WTC11 (cell line): Measurements from ENCODE around the gene CHI3L1. TPM values are rescaled to one million over a fixed set of nuclear protein-coding genes. Genes with fewer than 3 reads are reported as not detected.

Source experiments
- ATAC-seq: fragments of 200-7000 bp; cut with Tn5 transposase; 2 replicates; pipeline ENCODE4 v1.10.0; 2021; ENCODE audit warnings: mild to moderate bottlenecking, moderate library complexity
- CTCF ChIA-PET: fragments of 300-600 bp; sonication (Branson Sonifier 250); formaldehyde crosslinking; loops from one replicate; lab custom pipeline; 2021; ENCODE audit warnings: antibody characterized with exemption; lab: Charles Lee
- POLR2A ChIA-PET: fragments of 350-600 bp; sonication (Branson Sonifier 250); formaldehyde crosslinking; loops from one replicate; lab custom pipeline; 2021; ENCODE audit warnings: antibody characterized with exemption; lab: Charles Lee
- DNase-seq: peaks from one replicate; pipeline ENCODE4 v3.0.0; 2021; ENCODE audit warnings: low spot score
- H3K27ac Mint-ChIP-seq: 2 replicates; pipeline ENCODE4 v1.8.0; 2021; ENCODE audit warnings: mixed read lengths
- H3K27me3 Mint-ChIP-seq: 2 replicates; pipeline ENCODE4 v1.8.0; 2021; ENCODE audit warnings: low read depth, mild to moderate bottlenecking, moderate library complexity, mixed read lengths
- H3K36me3 Mint-ChIP-seq: 2 replicates; pipeline ENCODE4 v1.8.0; 2021; ENCODE audit warnings: mixed read lengths
- H3K4me1 Mint-ChIP-seq: 2 replicates; pipeline ENCODE4 v1.8.0; 2022; ENCODE audit warnings: mixed read lengths
- H3K4me3 Mint-ChIP-seq: 2 replicates; pipeline ENCODE4 v1.8.0; 2021; ENCODE audit warnings: mild to moderate bottlenecking, moderate library complexity, mixed read lengths
- H3K9me3 Mint-ChIP-seq: 2 replicates; pipeline ENCODE4 v1.8.0; 2021; ENCODE audit warnings: mixed read lengths
- CREM ChIP-seq: sonication (generic); formaldehyde crosslinking; IDR thresholded peaks from 2 replicates; pipeline ENCODE4 v1.8.1; 2022; ENCODE audit warnings: mild to moderate bottlenecking, missing genetic modification reagents, moderate library complexity
- EMX1 ChIP-seq: fragments of 250-450 bp; sonication (Bioruptor Pico); IDR thresholded peaks from 2 replicates; pipeline ENCODE4 v1.8.0; 2021; ENCODE audit warnings: mild to moderate bottlenecking
- ETV6 ChIP-seq: sonication (generic); formaldehyde crosslinking; IDR thresholded peaks from 2 replicates; pipeline ENCODE4 v1.8.1; 2022; ENCODE audit warnings: mild to moderate bottlenecking, missing genetic modification reagents
- FOXJ3 ChIP-seq: sonication (generic); formaldehyde crosslinking; IDR thresholded peaks from 2 replicates; pipeline ENCODE4 v1.9.0; 2021; ENCODE audit warnings: missing genetic modification reagents, mild to moderate bottlenecking, borderline replicate concordance
- FOXP4 ChIP-seq: sonication (generic); formaldehyde crosslinking; IDR thresholded peaks from 2 replicates; pipeline ENCODE4 v1.8.0; 2022; ENCODE audit warnings: mild to moderate bottlenecking, missing genetic modification reagents
- GABPB1 ChIP-seq: sonication (generic); formaldehyde crosslinking; IDR thresholded peaks from 2 replicates; pipeline ENCODE4 v1.8.1; 2023; ENCODE audit warnings: mild to moderate bottlenecking, missing genetic modification reagents
- HMGA2 ChIP-seq: fragments of 250-450 bp; sonication (Bioruptor Pico); IDR thresholded peaks from 2 replicates; pipeline ENCODE4 v1.4.0; 2021; ENCODE audit warnings: mild to moderate bottlenecking, moderate library complexity
- KAT7 ChIP-seq: sonication (generic); formaldehyde crosslinking; IDR thresholded peaks from 2 replicates; pipeline ENCODE4 v1.8.1; 2023; ENCODE audit warnings: missing genetic modification reagents, mild to moderate bottlenecking, borderline replicate concordance
- MXD4 ChIP-seq: fragments of 250-450 bp; sonication (Bioruptor Pico); IDR thresholded peaks from 2 replicates; pipeline ENCODE4 v1.8.0; 2021; ENCODE audit warnings: mild to moderate bottlenecking, moderate library complexity, borderline replicate concordance
- NFE2L1 ChIP-seq: sonication (generic); formaldehyde crosslinking; IDR thresholded peaks from 2 replicates; pipeline ENCODE4 v1.8.1; 2023; ENCODE audit warnings: missing genetic modification reagents
- NR3C1 ChIP-seq: sonication (generic); formaldehyde crosslinking; conservative IDR thresholded peaks from 2 replicates; pipeline ENCODE4 v1.8.1; 2023; ENCODE audit warnings: low read depth, mild to moderate bottlenecking, missing genetic modification reagents
- OVOL2 ChIP-seq: fragments of 250-450 bp; sonication (Bioruptor Pico); IDR thresholded peaks from 2 replicates; pipeline ENCODE4 v1.9.0; 2021; ENCODE audit warnings: mild to moderate bottlenecking, borderline replicate concordance
- PRRX2 ChIP-seq: fragments of 250-450 bp; sonication (Bioruptor Pico); IDR thresholded peaks from 2 replicates; pipeline ENCODE4 v1.8.0; 2021; ENCODE audit warnings: mild to moderate bottlenecking
- RELA ChIP-seq: sonication (generic); formaldehyde crosslinking; IDR thresholded peaks from 2 replicates; pipeline ENCODE4 v1.8.1; 2022; ENCODE audit warnings: missing genetic modification reagents, mild to moderate bottlenecking, borderline replicate concordance
- TEAD1 ChIP-seq: sonication (generic); formaldehyde crosslinking; IDR thresholded peaks from 2 replicates; pipeline ENCODE4 v1.8.0; 2022; ENCODE audit warnings: mild to moderate bottlenecking, missing genetic modification reagents
- ZBTB21 ChIP-seq: sonication (generic); formaldehyde crosslinking; IDR thresholded peaks from 2 replicates; pipeline ENCODE4 v1.8.1; 2023; ENCODE audit warnings: mild to moderate bottlenecking, missing genetic modification reagents, borderline replicate concordance
- ZMAT4 ChIP-seq: fragments of 250-450 bp; sonication (Bioruptor Pico); IDR thresholded peaks from 2 replicates; pipeline ENCODE4 v1.9.0; 2021; ENCODE audit warnings: mild to moderate bottlenecking
- ZNF219 ChIP-seq: sonication (generic); formaldehyde crosslinking; IDR thresholded peaks from 2 replicates; pipeline ENCODE4 v1.8.0; 2023; ENCODE audit warnings: missing genetic modification reagents, mild to moderate bottlenecking, borderline replicate concordance
- ZNF263 ChIP-seq: sonication (generic); formaldehyde crosslinking; IDR thresholded peaks from 2 replicates; pipeline ENCODE4 v1.8.1; 2022; ENCODE audit warnings: low read depth, mild to moderate bottlenecking, moderate library complexity, missing genetic modification reagents
- ZNF281 ChIP-seq: sonication (generic); formaldehyde crosslinking; IDR thresholded peaks from 2 replicates; pipeline ENCODE4 v1.8.0; 2023; ENCODE audit warnings: mild to moderate bottlenecking, missing genetic modification reagents
- ZNF396 ChIP-seq: fragments of 250-450 bp; sonication (Bioruptor Pico); IDR thresholded peaks from 2 replicates; pipeline ENCODE4 v1.8.0; 2021; ENCODE audit warnings: mild to moderate bottlenecking, moderate library complexity, borderline replicate concordance
- ZNF416 ChIP-seq: fragments of 250-450 bp; sonication (Bioruptor Pico); IDR thresholded peaks from 2 replicates; pipeline ENCODE4 v1.9.0; 2021; ENCODE audit warnings: mild to moderate bottlenecking, inconsistent platforms
- ZNF532 ChIP-seq: fragments of 250-450 bp; sonication (Bioruptor Pico); IDR thresholded peaks from 2 replicates; pipeline ENCODE4 v1.9.0; 2021; ENCODE audit warnings: mild to moderate bottlenecking, borderline replicate concordance
- ZNF671 ChIP-seq: fragments of 250-450 bp; sonication (Bioruptor Pico); IDR thresholded peaks from 2 replicates; pipeline ENCODE4 v1.8.0; 2021; ENCODE audit warnings: mild to moderate bottlenecking
- total RNA-seq: library from RNA; stranded (reverse); gene quantifications from 3 replicates; pipeline ENCODE4 v1.2.3, GENCODE V29; 2021

CHI3L1 gene
- total RNA-seq, 1 experiment from 2014 or later: 0.24 TPM

GRCh38 chr1:203183828-203184227 lies 2.7 kb downstream of the CHI3L1 start (continued):
- TF ChIP-seq ETV6 (CRISPR knock-in tag): no peak
- no peak for TF ChIP-seq RELA (CRISPR knock-in tag)
- no peak for TF ChIP-seq FOXP4
- TF ChIP-seq FOXJ3 (CRISPR knock-in tag): no peak
- no peak for TF ChIP-seq ZMAT4 (CRISPR knock-in tag)
- no peak for TF ChIP-seq EMX1
- TF ChIP-seq ZNF219 (CRISPR knock-in tag): no peak

GRCh38 chr1:203182387-203182953 lies 4.0 kb downstream of the CHI3L1 start:
- CTCF ChIA-PET: interaction anchor here (1.3 to 2.4 kb wide), 4 partner anchors 11 to 85 kb away, joined by 4 to 14 read pairs (median 7); no protein-coding TSS in a partner anchor
- TF ChIP-seq MXD4 (CRISPR knock-in tag) (no peak), NR3C1 (CRISPR knock-in tag) (no peak), GABPB1 (CRISPR knock-in tag) (no peak), FOXP4 (no peak), ZNF416 (CRISPR knock-in tag) (no peak), ZNF396 (CRISPR knock-in tag) (no peak), KAT7 (no peak), ZNF281 (CRISPR knock-in tag) (no peak), NFE2L1 (CRISPR knock-in tag) (no peak), ZNF671 (no peak), ZNF532 (CRISPR knock-in tag) (no peak), PRRX2 (CRISPR knock-in tag) (no peak), HMGA2 (CRISPR knock-in tag) (no peak), OVOL2 (no peak), TEAD1 (CRISPR knock-in tag) (no peak), CREM (CRISPR knock-in tag) (no peak), ZNF263 (no peak), ZBTB21 (CRISPR knock-in tag) (no peak)
- Mint-ChIP-seq H3K27me3 (peaks cover 2% of the 10 kb centered on the region; the same call in 1 of the 2 replicates), H3K36me3 (no peaks in the 10 kb centered on the region), H3K4me3 (no peak overlapping the region), H3K4me1 (peaks cover 39% of the 10 kb centered on the region), H3K27ac (no peak overlapping the region), H3K9me3 (no peaks in the 10 kb centered on the region)
- ATAC-seq: no peak
- POLR2A ChIA-PET: no interaction called here
- no peak for DNase-seq
